Measurements from ENCODE around the gene PMIS2.

The PMIS2 gene

GRCh38 chr19:35636651-35637050 is 50.7 kb downstream of the PMIS2 start:
- no peak for DNase-seq
